ENCODE results near the gene PHYHD1. TPM values are rescaled to one million over a fixed set of nuclear protein-coding genes. Genes with fewer than 3 reads are reported as not detected.

The PHYHD1 gene
- total RNA-seq, 4 donors from 2014 or later: 9.6 to 27.1 (median 25.4) TPM

- Histone ChIP-seq H3K9me3 (no peaks in the 10 kb centered on the region), H3K36me3 (peaks cover 0 to 45% of the 10 kb centered on the region in 2 donors), H3K27me3 (no peaks in the 10 kb centered on the region), H3K4me3 (peak overlapping the region in 1 of 2 donors; percentile 87), H3K27ac (peak overlapping the region in 3 of 4 donors; percentile 97 to 100 (median 97)), H3K4me1 (peaks cover 0 to 84% (median 39%) of the 10 kb centered on the region in 3 donors)
- no peak for TF ChIP-seq POLR2A (IDR thresholded peaks at IDR 0.05)
- TF ChIP-seq CTCF (IDR thresholded peaks at IDR 0.05): no peak
- TF ChIP-seq POLR2AphosphoS5 (IDR thresholded peaks at IDR 0.05): no peak
- TF ChIP-seq EP300 (IDR thresholded peaks at IDR 0.05): no peak
- WGBS, 2 donors (ENCODE audit: low coverage in 1 of 2): no CpG with 5 or more reads among the region's 2 CpGs
- no peak for ATAC-seq
These were observed 36.6 kb upstream of the PHYHD1 start for GRCh38 chr9:128884164-128884563.

GRCh38 chr9:128885376-128885775, 35.4 kb upstream of the PHYHD1 start:
- Histone ChIP-seq H3K36me3 (peaks cover 0 to 55% of the 10 kb centered on the region in 2 donors), H3K27me3 (no peaks in the 10 kb centered on the region), H3K9me3 (no peaks in the 10 kb centered on the region), H3K4me3 (no peak overlapping the region), H3K27ac (peak overlapping the region in 3 of 4 donors; percentile 33 to 97 (median 97)), H3K4me1 (peaks cover 0 to 86% (median 39%) of the 10 kb centered on the region in 3 donors)
- ATAC-seq: no peak
- TF ChIP-seq EP300 (IDR thresholded peaks at IDR 0.05) (no peak), CTCF (IDR thresholded peaks at IDR 0.05) (no peak), POLR2AphosphoS5 (IDR thresholded peaks at IDR 0.05) (no peak), POLR2A (IDR thresholded peaks at IDR 0.05) (no peak)
- WGBS, 2 donors (ENCODE audit: low coverage in 1 of 2): 100% methylated on average over 2 of the region's 8 CpGs; no CpG with 5 or more reads in 1 of the 2 donors

- Histone ChIP-seq H3K9me3 (no peaks in the 10 kb centered on the region), H3K27me3 (no peaks in the 10 kb centered on the region), H3K4me1 (peaks cover 0 to 86% (median 39%) of the 10 kb centered on the region in 3 donors), H3K4me3 (no peak overlapping the region), H3K27ac (peak overlapping the region in 3 of 4 donors; percentile 33 to 97 (median 97)), H3K36me3 (peaks cover 0 to 58% of the 10 kb centered on the region in 2 donors)
- ATAC-seq: no peak
- 73 to 85% methylated on average over 8 to 13 of the region's 15 CpGs for WGBS, 2 donors (ENCODE audit: low coverage in 1 of 2)
- TF ChIP-seq POLR2AphosphoS5 (IDR thresholded peaks at IDR 0.05) (no peak), POLR2A (IDR thresholded peaks at IDR 0.05) (no peak), CTCF (IDR thresholded peaks at IDR 0.05) (no peak), EP300 (IDR thresholded peaks at IDR 0.05) (no peak)
These were observed 35.0 kb upstream of the PHYHD1 start for GRCh38 chr9:128885798-128886197.

GRCh38 chr9:128886211-128886891, 34.4 kb upstream of the PHYHD1 start:
- WGBS, 2 donors (ENCODE audit: low coverage in 1 of 2): 54 to 62% methylated on average over 9 to 10 of the region's 13 CpGs
- no peak overlapping the region for H3K4me3 ChIP-seq
- no peak for ATAC-seq
- H3K36me3 ChIP-seq: peaks cover 0 to 58% of the 10 kb centered on the region in 2 donors
- H3K9me3 ChIP-seq: no peaks in the 10 kb centered on the region
- TF ChIP-seq POLR2A (IDR thresholded peaks at IDR 0.05): no peak
- TF ChIP-seq EP300 (IDR thresholded peaks at IDR 0.05): no peak
- TF ChIP-seq CTCF (IDR thresholded peaks at IDR 0.05): no peak
- TF ChIP-seq POLR2AphosphoS5 (IDR thresholded peaks at IDR 0.05): no peak
- H3K27ac ChIP-seq: peak overlapping the region in 2 of 4 donors; percentile 97
- H3K4me1 ChIP-seq: peaks cover 0 to 86% (median 39%) of the 10 kb centered on the region in 3 donors
- no peaks in the 10 kb centered on the region for H3K27me3 ChIP-seq

- Histone ChIP-seq H3K4me3 (no peak overlapping the region), H3K27me3 (no peaks in the 10 kb centered on the region), H3K4me1 (peaks cover 0 to 92% (median 46%) of the 10 kb centered on the region in 3 donors), H3K27ac (peak overlapping the region in 2 of 4 donors; percentile 51 to 97), H3K36me3 (peaks cover 0 to 58% of the 10 kb centered on the region in 2 donors), H3K9me3 (no peaks in the 10 kb centered on the region)
- no peak for ATAC-seq
- WGBS, 2 donors (ENCODE audit: low coverage in 1 of 2): 91 to 100% methylated on average over 1 to 3 of the region's 3 CpGs
- TF ChIP-seq CTCF (IDR thresholded peaks at IDR 0.05): no peak
- no peak for TF ChIP-seq EP300 (IDR thresholded peaks at IDR 0.05)
- TF ChIP-seq POLR2A (IDR thresholded peaks at IDR 0.05): no peak
- TF ChIP-seq POLR2AphosphoS5 (IDR thresholded peaks at IDR 0.05): no peak
These were observed 33.7 kb upstream of the PHYHD1 start for GRCh38 chr9:128887049-128887448.
